Measurements from ENCODE around the gene CXADR.

CXADR gene

DNA sequence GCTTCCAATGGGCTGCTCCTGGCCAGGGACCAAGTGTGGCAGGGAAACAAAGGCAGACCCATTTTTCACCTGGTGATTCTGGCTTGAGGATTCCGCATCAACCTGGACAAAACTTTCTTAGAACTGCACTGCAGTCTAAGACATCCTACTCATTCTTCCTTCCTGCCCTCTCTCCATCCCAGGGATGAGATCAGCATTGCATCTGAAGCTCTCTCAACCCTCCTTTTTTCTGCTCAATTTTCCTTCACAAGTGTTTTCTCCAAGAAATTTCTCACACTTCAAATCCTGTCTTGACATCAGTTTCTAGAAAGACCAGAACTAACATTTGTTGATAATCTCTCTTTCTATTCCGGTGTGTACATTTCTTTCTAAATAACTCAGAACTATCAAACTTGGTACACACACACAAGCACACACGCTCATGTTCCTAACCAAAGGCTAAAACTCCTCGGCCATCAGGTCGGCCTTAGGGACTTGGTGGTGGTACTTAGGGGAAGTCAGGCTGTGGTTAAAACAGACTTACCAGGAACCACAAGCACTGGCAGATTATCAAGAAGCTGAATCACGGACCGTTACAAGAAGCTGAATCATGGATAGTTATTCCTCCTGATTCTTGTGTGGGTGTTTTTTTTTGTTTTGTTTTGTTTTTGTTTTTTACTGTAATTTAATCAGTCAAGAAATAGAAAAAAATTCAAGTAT is 21.0 kb upstream of the CXADR start:
- no peak for DNase-seq (ENCODE audit: extremely low spot score)
- TF ChIP-seq, protein P1, sequence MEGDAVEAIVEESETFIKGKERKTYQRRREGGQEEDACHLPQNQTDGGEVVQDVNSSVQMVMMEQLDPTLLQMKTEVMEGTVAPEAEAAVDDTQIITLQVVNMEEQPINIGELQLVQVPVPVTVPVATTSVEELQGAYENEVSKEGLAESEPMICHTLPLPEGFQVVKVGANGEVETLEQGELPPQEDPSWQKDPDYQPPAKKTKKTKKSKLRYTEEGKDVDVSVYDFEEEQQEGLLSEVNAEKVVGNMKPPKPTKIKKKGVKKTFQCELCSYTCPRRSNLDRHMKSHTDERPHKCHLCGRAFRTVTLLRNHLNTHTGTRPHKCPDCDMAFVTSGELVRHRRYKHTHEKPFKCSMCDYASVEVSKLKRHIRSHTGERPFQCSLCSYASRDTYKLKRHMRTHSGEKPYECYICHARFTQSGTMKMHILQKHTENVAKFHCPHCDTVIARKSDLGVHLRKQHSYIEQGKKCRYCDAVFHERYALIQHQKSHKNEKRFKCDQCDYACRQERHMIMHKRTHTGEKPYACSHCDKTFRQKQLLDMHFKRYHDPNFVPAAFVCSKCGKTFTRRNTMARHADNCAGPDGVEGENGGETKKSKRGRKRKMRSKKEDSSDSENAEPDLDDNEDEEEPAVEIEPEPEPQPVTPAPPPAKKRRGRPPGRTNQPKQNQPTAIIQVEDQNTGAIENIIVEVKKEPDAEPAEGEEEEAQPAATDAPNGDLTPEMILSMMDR (IDR thresholded peaks at IDR 0.05; ENCODE audit: control extremely low read depth, extremely low read depth, low read depth, missing control alignments) = no peak
- ChIA-PET POLR2A (no interaction called here), CTCF (interaction anchor here (0.8 kb wide), 1 partner anchor 20 kb away, joined by 3 read pairs; no protein-coding TSS in a partner anchor)

- no peak for DNase-seq (ENCODE audit: extremely low spot score)
- TF ChIP-seq, protein P1 (IDR thresholded peaks at IDR 0.05; ENCODE audit: control extremely low read depth, extremely low read depth, low read depth, missing control alignments) = no peak
- ChIA-PET POLR2A (no interaction called here), CTCF (no interaction called here)
Measured at GRCh38 chr21:17492415-17493168, 20.3 kb upstream of the CXADR start.

DNA sequence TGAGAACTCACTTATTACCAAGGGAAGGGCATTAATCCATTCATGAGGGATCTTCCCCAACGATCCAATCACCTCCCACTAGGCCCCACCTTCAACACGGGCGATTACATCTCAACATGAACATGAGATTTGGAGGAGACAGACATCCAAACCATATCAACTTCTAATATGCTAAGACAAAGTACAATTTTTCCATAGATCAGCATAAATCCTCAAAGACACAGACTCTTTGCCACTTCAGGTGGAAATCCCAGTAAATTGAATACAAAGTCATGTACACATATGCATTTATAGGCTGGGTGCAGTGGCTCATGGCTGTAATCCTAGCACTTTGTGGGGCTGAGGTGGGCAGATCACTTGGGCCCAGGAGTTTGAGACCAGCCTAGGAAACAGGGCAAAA is 18.8 kb upstream of the CXADR start:
- POLR2A ChIA-PET = no interaction called here
- no peak for DNase-seq (ENCODE audit: extremely low spot score)
- TF ChIP-seq, protein P1 (IDR thresholded peaks at IDR 0.05; ENCODE audit: control extremely low read depth, extremely low read depth, low read depth, missing control alignments) = no peak
- CTCF ChIA-PET = no interaction called here

GRCh38 chr21:17495680-17496079 is 17.2 kb upstream of the CXADR start:
- ChIA-PET CTCF (interaction anchor here (1.0 kb wide), 1 partner anchor 35 kb away, joined by 3 read pairs; no protein-coding TSS in a partner anchor), POLR2A (no interaction called here)
- DNase-seq (ENCODE audit: extremely low spot score) = no peak
- TF ChIP-seq, protein P1 (IDR thresholded peaks at IDR 0.05; ENCODE audit: control extremely low read depth, extremely low read depth, low read depth, missing control alignments) = no peak

DNA sequence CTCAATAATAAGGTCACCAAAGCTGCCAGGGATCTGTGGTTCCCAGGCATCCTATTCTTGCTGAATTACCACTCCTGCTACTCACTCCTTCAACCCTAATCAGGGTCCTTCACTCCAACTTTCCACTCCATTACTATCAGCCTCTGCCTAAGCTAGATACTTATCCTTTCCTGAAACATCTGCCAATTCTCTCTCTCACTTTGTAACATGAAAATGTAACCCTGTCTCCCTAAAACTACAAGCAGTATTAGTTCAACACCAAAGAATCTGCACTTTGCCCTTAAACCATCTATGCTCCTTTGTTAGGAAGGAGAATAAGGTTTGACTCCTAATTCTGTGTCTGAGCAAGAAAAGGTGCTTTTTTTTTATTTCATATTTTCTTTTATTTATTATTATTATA is 15.5 kb upstream of the CXADR start:
- CTCF ChIA-PET = no interaction called here
- no peak for DNase-seq (ENCODE audit: extremely low spot score)
- TF ChIP-seq, protein P1 (IDR thresholded peaks at IDR 0.05; ENCODE audit: control extremely low read depth, extremely low read depth, low read depth, missing control alignments) = no peak
- POLR2A ChIA-PET = no interaction called here

GRCh38 chr21:17498586-17498985 is 14.3 kb upstream of the CXADR start:
- CTCF ChIA-PET = no interaction called here
- POLR2A ChIA-PET = no interaction called here
- DNase-seq (ENCODE audit: extremely low spot score) = no peak
- TF ChIP-seq, protein P1 (IDR thresholded peaks at IDR 0.05; ENCODE audit: control extremely low read depth, extremely low read depth, low read depth, missing control alignments) = no peak

All from GM10248 (cell line).